ENCODE measurements around the gene NPFF. TPM values are rescaled to one million over a fixed set of nuclear protein-coding genes. Genes with fewer than 3 reads are reported as not detected.

NPFF gene
- total and polyA plus RNA-seq, 10 of the 15 experiments (the other 5 are each of a cell fraction or from before 2014, with no cell fraction given): 0.21 to 0.69 (median 0.23) TPM; not detected in 7

DNA sequence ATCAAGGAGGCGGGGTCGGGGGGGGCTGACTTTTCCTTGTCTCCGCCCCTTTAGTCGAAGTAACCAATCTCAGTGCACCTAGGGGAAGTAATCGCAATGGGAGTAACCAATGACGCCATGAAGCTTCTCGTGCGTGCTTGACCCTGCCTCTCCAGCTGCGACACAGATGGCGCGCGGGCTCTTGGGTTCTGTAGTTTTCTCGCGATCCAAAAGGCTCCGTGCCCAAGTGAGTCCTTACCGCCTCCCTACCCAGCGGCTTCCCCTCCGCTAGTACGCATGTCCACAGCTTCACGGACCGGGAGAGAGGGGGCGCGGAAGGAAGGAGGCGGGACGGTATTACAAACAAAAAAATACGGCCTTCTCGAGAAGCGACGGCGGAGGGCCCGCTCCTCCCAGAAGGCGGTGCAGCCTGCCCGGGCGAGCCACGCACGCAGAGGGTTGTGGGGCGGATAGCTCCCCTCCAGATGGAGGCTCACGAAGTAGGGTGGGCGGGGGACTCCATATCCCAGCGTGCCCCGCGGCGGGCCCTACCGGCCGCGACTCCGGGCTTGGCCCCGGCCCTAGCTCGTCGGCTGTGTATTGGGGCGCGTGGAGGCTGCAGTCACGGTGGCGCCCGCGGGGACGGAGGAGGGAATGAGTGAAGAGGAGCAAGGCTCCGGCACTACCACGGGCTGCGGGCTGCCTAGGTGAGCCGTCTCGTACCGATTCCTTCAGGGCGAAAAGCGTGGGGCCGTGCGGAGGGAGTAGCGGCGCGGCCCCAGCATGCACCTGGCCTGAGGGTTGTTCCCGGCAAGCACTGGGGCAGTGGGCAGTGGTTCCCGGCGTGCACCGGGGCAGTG, 6.3 kb downstream of the NPFF start, which contains the start of gene TARBP2:
TARBP2 (plus strand) TSS at position 508 of the 839 bp plus-strand sequence; CDS start at position 634, 126 bp downstream.
- ChIA-PET POLR2A (interaction anchor here (0.5 to 2.4 kb wide), 20 partner anchors 9 to 253 kb away, joined by 3 to 18 read pairs (median 4); partner anchors contain the start of genes AAAS, ATF7, CISTR and PRR13), SMC1A (ENCODE audit: uncharacterized antibody, unreplicated experiment) (interaction anchor here (0.8 to 2.2 kb wide), 11 partner anchors 17 to 288 kb away, joined by 3 to 11 read pairs (median 4); partner anchors contain the start of genes MYG1 and SP1)
- no TSS peak for BruUV-seq (replicated peaks)
- TF ChIP-seq SMARCA5 (IDR thresholded peaks at IDR 0.05) (0 out of 2 replicates have a peak, but pooled peaks have one; percentile 59), RB1 (IDR thresholded peaks at IDR 0.05; ENCODE audit: borderline replicate concordance) (peak; percentile 48; the same call in 1 of the 2 replicates), BHLHE40 (IDR thresholded peaks at IDR 0.05; ENCODE audit: borderline replicate concordance in 1 of 2, low read depth in 2 of 2, low read length in 1 of 2) (peak; percentile 77 to 80; a peak in 3 of 4 replicates), FOXK2 (IDR thresholded peaks at IDR 0.05) (no peak), RELA (IDR thresholded peaks at IDR 0.05; ENCODE audit: borderline replicate concordance, partially characterized antibody) (peak; percentile 60), GATAD2B (conservative IDR thresholded peaks at IDR 0.05; ENCODE audit: low read depth) (peak; percentile 78; the same call in 1 of the 2 replicates), HCFC1 (IDR thresholded peaks at IDR 0.05; ENCODE audit: low read length) (peak; percentile 79), TCF7 (IDR thresholded peaks at IDR 0.05; ENCODE audit: borderline replicate concordance) (no peak), JUND (IDR thresholded peaks at IDR 0.05; ENCODE audit: low read depth, low read length) (no peak), KDM1A (IDR thresholded peaks at IDR 0.05; ENCODE audit: borderline replicate concordance) (no peak), ETV6 (conservative IDR thresholded peaks at IDR 0.05 in 1 of 2, IDR thresholded peaks at IDR 0.05 in 1 of 2; ENCODE audit: borderline replicate concordance in 1 of 2, low read depth in 1 of 2) (no peak), CBFB (IDR thresholded peaks at IDR 0.05; ENCODE audit: low read depth) (peak; percentile 62; the same call in 1 of the 2 replicates), ZNF207 (IDR thresholded peaks at IDR 0.05; ENCODE audit: borderline replicate concordance) (peak; percentile 64), SIX5 (IDR thresholded peaks at IDR 0.05; ENCODE audit: low read depth, low read length, severe bottlenecking) (peak; percentile 85), CBX3 (IDR thresholded peaks at IDR 0.05; ENCODE audit: borderline replicate concordance, low read depth) (no peak), MYC (IDR thresholded peaks at IDR 0.05; ENCODE audit: insufficient read depth, insufficient read length, insufficient replicate concordance, low read length, severe bottlenecking) (peak; percentile 71), YY1 (IDR thresholded peaks at IDR 0.05; ENCODE audit: low read depth, low read length) (peak; percentile 51)
- TF ChIP-seq, protein P1, sequence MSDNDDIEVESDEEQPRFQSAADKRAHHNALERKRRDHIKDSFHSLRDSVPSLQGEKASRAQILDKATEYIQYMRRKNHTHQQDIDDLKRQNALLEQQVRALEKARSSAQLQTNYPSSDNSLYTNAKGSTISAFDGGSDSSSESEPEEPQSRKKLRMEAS (IDR thresholded peaks at IDR 0.05; ENCODE audit: low read depth, low read length): peak; percentile 25; the same call in 1 of the 2 replicates
- TF ChIP-seq, protein P2, sequence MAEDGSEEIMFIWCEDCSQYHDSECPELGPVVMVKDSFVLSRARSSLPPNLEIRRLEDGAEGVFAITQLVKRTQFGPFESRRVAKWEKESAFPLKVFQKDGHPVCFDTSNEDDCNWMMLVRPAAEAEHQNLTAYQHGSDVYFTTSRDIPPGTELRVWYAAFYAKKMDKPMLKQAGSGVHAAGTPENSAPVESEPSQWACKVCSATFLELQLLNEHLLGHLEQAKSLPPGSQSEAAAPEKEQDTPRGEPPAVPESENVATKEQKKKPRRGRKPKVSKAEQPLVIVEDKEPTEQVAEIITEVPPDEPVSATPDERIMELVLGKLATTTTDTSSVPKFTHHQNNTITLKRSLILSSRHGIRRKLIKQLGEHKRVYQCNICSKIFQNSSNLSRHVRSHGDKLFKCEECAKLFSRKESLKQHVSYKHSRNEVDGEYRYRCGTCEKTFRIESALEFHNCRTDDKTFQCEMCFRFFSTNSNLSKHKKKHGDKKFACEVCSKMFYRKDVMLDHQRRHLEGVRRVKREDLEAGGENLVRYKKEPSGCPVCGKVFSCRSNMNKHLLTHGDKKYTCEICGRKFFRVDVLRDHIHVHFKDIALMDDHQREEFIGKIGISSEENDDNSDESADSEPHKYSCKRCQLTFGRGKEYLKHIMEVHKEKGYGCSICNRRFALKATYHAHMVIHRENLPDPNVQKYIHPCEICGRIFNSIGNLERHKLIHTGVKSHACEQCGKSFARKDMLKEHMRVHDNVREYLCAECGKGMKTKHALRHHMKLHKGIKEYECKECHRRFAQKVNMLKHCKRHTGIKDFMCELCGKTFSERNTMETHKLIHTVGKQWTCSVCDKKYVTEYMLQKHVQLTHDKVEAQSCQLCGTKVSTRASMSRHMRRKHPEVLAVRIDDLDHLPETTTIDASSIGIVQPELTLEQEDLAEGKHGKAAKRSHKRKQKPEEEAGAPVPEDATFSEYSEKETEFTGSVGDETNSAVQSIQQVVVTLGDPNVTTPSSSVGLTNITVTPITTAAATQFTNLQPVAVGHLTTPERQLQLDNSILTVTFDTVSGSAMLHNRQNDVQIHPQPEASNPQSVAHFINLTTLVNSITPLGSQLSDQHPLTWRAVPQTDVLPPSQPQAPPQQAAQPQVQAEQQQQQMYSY (CRISPR knock-in tag; IDR thresholded peaks at IDR 0.05): no peak

More for the DNA sequence above, 6.3 kb downstream of the NPFF start, which contains the start of gene TARBP2:
- ChIA-PET RAD21 (ENCODE audit: unreplicated experiment) (interaction anchor here (0.7 to 2.3 kb wide), 19 partner anchors 8 to 233 kb away, joined by 3 to 13 read pairs (median 5); partner anchors contain the start of genes AAAS, ATF7, ATP5MC2 and ESPL1), CTCF (interaction anchor here (0.5 to 1.8 kb wide), 24 partner anchors 8 to 289 kb away, joined by 3 to 10 read pairs (median 4); partner anchors contain the start of genes AAAS, ATF7 and ATP5MC2)
- peak; percentile 98 for DNase-seq (ENCODE audit: low read depth, low spot score)
- under 1% methylated on average over 63 of the region's 74 CpGs for WGBS (ENCODE audit: insufficient coverage, insufficient replicate concordance, low lambda C conversion rate, missing lambda C conversion rate)
- intact Hi-C loops (cut with micrococcal nuclease; ENCODE audit: unreplicated experiment): loop anchor here (1.0 to 5.0 kb wide), 2 partner anchors 49 to 121 kb away; partner anchors contain the start of genes PCBP2 and SP1
- Histone ChIP-seq H3K27me3 (replicated peaks in 1 of 2; ENCODE audit: control insufficient read depth in 2 of 2, insufficient read depth in 2 of 2, low read length in 1 of 2) (no peaks in the 10 kb centered on the region), H4K20me1 (ENCODE audit: control insufficient read depth, insufficient read depth) (no peaks in the 10 kb centered on the region), H3K4me3 (peak within 1 kb of the TSS; percentile 76), H3K4me1 (ENCODE audit: control insufficient read depth, insufficient read depth, low read length) (peaks cover 13% of the 10 kb centered on the region), H3K36me3 (ENCODE audit: control insufficient read depth in 2 of 2, insufficient read depth in 2 of 2, low read length in 1 of 2) (peaks cover 0 to 6% of the 10 kb centered on the region in 2 experiments; a peak in 2 of 4 replicates), H3K9me3 (replicated peaks; ENCODE audit: control insufficient read depth, insufficient read depth, low read length) (no peaks in the 10 kb centered on the region), H3K9ac (ENCODE audit: control insufficient read depth, insufficient read depth, low read length) (peak within 1 kb of the TSS; percentile 91), H3K79me2 (ENCODE audit: control insufficient read depth, insufficient read depth, low read length) (peaks cover 11% of the 10 kb centered on the region), H3K27ac (ENCODE audit: control insufficient read depth, insufficient read depth) (peak within 1 kb of the TSS; percentile 95), H3K4me2 (ENCODE audit: control insufficient read depth, insufficient read depth) (peak within 1 kb of the TSS; percentile 100), H2AFZ (ENCODE audit: control insufficient read depth, low read depth, low read length) (peak within 1 kb of the TSS; percentile 99)
- peak; percentile 99 for FAIRE-seq
- in situ Hi-C loops (cut with MboI): no loop called here
- ATAC-seq: peak; percentile 84

All from GM12878 (cell line).